ENCODE measurements around the gene PRLHR.
"Not testable (repeated sequence)": the region's sequence is repeated elsewhere in the genome, so short reads cannot be mapped to it uniquely, and the experiment has no call there.

Gene PRLHR

DNA sequence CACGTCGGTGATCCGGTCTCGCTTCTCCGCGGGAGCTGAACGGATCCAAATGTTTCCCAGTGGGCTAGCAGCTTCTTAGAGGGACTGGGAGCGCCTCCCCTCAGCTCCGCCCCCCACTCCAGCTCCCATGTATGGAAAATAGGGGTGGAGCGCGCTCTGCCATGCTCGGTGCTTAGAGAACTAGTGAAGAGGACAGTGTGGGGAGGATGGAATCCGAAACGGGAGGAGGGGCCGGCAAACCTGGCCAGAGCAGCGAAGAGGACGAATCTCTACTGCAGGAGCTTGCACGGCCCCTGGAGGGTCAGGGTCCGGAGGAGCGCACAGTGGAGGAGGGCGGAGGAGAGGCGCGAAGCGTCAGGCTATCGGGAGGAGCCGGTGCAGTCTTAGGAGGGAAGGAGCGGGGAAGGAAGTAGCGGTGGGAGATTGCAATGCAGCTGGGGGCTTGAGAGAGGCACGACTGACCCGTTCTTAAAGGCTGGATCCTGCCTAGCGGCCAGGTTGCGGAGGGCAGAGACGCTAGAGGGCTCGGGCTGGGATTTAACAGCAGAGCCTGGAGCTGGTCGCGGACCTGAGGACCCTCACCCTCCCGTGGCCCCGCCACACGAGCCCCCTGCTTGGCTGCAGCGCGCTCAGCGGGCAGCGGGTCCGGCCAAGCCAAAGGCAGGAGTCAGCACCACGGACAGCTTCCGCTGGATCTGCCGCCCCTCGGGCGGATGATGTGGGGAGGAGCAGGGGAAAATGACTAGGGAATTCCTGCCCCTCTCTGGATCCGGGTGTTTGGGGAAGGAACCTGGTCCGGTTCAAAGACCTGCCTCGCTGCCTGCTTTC is at the start of gene PRLHR:
Gene PRLHR (minus strand): TSS at position 51 of the 828 bp plus-strand sequence. CDS start 404 bp downstream, outside the sequence.
- no peak for DNase-seq (ENCODE audit: low read depth in 3 of 3)

GRCh38 chr10:118642228-118642627 is 46.8 kb upstream of the PRLHR start:
- no peak for DNase-seq (ENCODE audit: low read depth in 3 of 3)

DNA sequence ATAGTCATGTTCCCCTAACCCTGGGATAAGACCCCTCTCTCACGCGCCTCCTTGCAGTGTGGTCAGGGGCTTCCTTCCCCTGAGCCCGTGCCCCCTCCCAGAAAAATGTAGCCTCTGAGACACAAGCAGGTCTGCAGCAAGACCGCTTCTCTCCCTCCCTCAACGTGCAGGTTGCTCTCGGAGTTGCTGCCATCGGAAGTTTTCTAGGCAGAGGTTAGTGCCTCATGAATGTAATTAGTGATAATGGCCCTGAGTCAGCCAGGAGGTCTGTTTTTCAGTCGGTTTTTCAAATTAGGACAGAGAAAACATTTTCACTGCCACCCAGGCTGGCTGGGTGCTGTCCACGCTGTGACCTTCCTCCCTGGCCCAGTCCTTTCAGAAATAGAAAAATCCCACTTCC is 43.2 kb upstream of the PRLHR start:
- no peak for DNase-seq (ENCODE audit: low read depth in 3 of 3)

- no peak for DNase-seq (ENCODE audit: low read depth in 3 of 3)
Observed at GRCh38 chr10:118635674-118636402, 40.4 kb upstream of the PRLHR start.

DNA sequence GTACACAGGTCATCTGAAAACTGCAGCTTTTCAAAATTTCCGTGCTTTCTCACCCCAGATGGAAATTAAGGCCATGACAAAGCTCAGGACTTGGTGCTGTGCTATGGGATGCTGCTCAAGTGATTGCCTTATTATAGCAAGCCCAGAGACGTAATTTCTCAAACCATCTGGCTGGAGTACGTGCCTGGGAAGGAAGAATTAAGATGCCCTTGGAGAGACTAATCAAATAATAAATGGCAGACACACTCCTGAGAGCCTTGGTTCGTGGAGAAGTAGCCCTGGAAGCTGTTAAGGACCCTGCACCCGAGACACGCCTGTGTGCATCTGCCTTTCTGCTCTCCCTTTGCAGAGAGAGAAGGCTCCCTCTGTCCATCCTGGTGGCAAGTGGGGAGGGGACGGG is 38.3 kb upstream of the PRLHR start:
- no peak for DNase-seq (ENCODE audit: low read depth in 3 of 3)

GRCh38 chr10:118629211-118629610 is 33.8 kb upstream of the PRLHR start:
- no peak for DNase-seq (ENCODE audit: low read depth in 3 of 3)

GRCh38 chr10:118628397-118628796 is 32.9 kb upstream of the PRLHR start:
- no peak for DNase-seq (ENCODE audit: low read depth in 3 of 3)

DNA sequence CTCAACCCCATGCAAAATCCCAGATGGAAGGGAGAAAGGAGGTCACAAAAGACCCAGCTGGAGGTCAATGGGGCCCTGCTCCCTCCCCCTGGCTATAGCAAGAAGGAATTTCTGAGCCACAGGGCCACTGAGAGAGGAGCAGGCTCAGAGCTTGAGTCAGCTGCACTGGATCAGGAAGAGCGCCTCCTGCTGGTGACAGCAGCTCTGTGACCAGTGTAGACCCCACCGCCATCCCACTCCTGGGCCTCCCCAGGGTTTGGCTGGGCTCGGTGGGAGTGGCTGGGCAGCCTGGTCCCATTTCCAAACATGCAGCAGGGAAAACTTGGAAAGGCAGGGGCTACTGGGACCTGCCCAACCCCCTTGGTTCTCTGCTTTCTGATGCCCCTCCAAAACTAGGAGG is 31.5 kb upstream of the PRLHR start:
- DNase-seq (ENCODE audit: low read depth in 3 of 3) = no peak

- DNase-seq (ENCODE audit: low read depth in 3 of 3) = no peak
Observed at GRCh38 chr10:118625504-118625903, 30.1 kb upstream of the PRLHR start.

DNA sequence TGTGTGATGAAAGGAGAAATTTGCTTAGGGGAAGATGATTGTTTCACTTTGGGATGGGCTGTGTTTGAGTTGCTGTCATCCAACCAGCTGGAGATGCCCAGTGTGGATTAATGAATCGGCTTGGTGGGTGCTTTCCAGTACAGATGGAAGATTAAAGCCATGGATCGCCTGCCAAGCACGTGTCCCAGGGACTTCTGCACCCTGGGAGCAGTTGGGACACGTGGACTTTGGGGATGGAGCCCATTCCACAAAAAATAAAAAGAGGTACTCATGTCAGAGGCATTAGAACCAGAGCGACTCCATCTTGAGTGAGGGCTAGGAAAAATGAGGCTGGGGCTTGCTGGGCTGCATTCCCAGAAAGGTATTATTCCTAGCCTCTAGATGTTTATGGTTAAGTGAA is 29.3 kb upstream of the PRLHR start:
- DNase-seq (ENCODE audit: low read depth in 3 of 3) = no peak

- peak in 2 of 3 donors; percentile 12 to 13 for DNase-seq (ENCODE audit: low read depth in 3 of 3)
Observed at GRCh38 chr10:118621304-118621942, 26.0 kb upstream of the PRLHR start.

DNA sequence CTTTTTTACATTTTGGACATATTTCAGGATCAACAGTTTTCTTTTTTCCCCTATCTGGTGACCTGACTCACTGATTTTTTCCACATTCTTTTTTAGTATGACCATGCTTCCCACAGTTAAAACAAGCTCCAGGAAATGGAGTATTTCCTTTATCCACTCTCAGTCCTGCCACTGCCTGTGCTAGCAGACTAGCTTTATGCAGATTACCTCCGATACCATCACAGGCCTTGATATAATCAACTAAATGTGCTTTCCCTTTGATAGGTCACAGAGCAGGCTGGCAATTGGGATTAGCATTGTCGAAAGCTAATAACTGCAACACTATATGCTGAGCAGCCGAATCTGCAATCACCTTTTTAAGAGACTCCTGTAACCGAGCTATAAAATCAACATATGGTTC is 18.4 kb upstream of the PRLHR start:
- not testable (repeated sequence) for DNase-seq (ENCODE audit: low read depth in 3 of 3)

- DNase-seq (ENCODE audit: low read depth in 3 of 3) = no peak
Observed at GRCh38 chr10:118610577-118610976, 15.1 kb upstream of the PRLHR start.

- no peak for DNase-seq (ENCODE audit: low read depth in 3 of 3)
Observed at GRCh38 chr10:118607768-118608354, 12.4 kb upstream of the PRLHR start.

DNA sequence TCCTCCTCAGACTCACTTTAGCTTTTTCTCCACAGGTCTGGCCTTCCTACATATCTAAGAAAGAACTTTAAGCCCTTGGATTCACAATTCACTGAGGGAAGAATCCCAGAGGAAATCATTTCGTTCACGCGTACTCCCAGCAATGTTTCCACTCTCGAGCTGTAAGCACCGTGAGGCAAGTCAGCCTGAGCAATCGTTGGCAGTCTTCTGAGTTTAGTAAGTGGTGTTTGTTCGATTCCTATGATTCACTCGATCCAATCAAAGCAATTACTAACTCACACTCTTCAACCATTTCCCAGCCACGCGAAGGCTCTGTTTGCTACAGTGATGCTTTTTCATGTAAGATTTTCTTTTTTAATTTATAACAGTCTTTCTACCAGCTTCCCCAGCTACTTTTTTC is 10.2 kb upstream of the PRLHR start:
- no peak for DNase-seq (ENCODE audit: low read depth in 3 of 3)

DNA sequence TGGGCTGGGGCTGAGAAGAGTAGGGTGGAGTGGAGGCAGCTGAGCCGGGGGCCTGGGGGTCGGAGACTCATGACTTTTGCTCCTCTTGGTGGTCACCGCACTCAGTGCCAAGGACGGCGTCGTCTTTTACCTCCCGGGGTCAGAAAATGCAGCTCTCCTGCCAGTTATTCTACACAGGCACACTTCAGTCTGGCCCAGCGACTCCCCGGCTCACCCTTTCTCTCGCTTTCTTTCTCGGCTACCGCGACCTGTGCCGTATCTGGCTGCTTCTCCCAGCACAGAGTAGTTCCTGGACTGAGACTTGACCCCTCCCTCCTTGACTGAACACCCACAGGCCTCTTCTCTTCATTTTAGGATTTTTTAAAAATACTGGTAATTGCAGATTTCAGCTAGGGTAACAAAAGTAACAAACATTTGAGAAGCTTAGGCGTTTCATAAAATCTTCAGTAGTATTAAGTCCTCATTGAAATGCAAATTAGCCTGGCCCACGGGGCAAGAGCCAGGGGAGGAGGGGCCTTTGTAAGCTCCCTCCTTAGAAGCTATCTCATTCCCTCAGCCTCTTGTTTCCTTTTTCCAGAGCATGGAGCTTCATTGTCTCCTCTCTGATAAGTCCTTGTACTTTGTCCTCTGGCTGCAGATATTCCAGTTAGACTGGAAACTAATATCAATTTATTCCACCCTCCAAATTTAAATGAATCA is 1.1 kb upstream of the PRLHR start:
- DNase-seq (ENCODE audit: low read depth in 3 of 3) = no peak

DNA sequence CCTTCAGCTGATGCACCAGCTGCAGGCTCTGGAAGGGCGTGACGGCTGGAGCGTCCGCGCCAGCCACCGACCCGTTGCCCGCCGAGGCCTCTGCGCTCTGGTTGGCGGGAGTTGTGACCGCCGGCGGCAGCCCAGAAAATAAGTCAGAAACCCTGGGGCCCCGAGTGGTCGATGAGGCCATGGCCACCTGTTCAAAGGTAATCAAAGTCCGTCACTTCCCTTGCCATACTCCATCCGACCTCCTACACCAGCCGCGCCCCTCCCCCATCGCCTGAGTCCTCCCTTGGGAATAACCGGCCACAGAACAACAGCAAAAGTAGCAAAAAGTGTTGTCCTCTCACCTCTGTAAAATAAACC is 406 bp downstream of the PRLHR start:
- no peak for DNase-seq (ENCODE audit: low read depth in 3 of 3)

GRCh38 chr10:118594392-118595063 is 920 bp downstream of the PRLHR start:
- DNase-seq (ENCODE audit: low read depth in 3 of 3) = peak; percentile 8 to 14 (median 13)

DNA sequence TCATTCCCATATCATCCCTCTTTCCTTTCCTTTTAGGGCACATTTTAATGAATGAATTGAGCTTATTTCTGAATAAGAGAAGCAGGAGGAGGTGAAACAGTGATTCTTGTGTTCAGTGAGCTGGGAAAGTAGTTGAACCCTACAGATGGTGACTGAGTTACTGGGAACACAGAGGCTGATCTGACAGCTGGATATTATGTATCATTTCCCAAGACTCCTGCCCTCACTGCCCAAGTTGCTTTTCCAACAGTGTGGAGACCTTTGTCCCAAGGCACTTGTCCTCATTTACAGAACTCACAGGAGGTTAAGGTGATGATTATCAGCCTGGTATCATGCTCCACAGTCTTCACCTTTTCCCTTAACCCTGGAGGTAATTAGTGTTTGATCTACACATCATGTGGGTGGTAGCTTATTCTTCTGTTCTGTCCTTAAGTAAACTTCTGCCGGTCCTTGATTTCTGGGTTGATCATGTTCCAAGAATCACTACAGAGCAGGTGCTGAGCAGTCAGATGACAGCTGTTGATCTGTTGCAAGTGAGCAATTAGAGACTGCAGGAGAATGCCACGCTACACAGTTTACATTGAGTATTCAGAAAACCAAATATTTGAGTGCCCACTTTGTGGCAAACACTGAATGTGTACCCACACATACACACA is 2.6 kb downstream of the PRLHR start:
- DNase-seq (ENCODE audit: low read depth in 3 of 3) = no peak

DNA sequence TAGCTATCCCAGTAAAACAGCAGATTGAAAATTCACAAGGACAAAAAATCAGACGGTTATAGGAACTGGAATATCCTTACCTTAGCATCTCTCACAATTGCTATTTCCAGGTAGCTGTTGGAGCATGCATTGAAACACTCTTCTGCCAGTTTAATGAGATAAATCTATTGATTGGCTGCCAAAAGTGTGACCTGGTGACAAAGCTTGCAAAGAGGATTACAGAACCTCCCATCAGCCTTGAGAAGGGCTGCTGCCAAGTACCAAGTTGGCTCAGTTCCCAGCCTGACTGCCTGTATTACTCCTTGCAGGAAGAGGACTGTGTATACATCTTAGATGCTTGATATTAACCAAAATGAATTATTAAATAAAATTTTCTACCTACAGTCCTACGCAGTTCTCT is 5.1 kb downstream of the PRLHR start:
- no peak for DNase-seq (ENCODE audit: low read depth in 3 of 3)

All from stimulated activated CD4-positive, alpha-beta T cell treated with anti-CD3 and anti-CD28 coated beads, TNF-alpha, amount 100 ng/mL, for 48 hours (primary cell).